Measurements from ENCODE around the gene CYB5R4.
"Not testable (repeated sequence)": the region's sequence is repeated elsewhere in the genome, so short reads cannot be mapped to it uniquely, and the experiment has no call there.

The CYB5R4 gene

GRCh38 chr6:83889621-83890020, 30.1 kb downstream of the CYB5R4 start:
- H3K4me1 ChIP-seq (ENCODE audit: insufficient read depth, low read length): peaks cover 4% of the 10 kb centered on the region; the same call in 1 of the 2 replicates
- H3K4me3 ChIP-seq (ENCODE audit: low read length): no peak overlapping the region
- no peaks in the 10 kb centered on the region for H3K36me3 ChIP-seq (ENCODE audit: insufficient read depth, low read depth, low read length)
- H3K27ac ChIP-seq (ENCODE audit: low read length): no peak overlapping the region
- H3K9me3 ChIP-seq (ENCODE audit: insufficient read depth, low read depth, low read length): no peaks in the 10 kb centered on the region
- no peak overlapping the region for H3K9ac ChIP-seq (ENCODE audit: low read depth, low read length)
- H3K27me3 ChIP-seq (ENCODE audit: insufficient read depth, low read length): no peaks in the 10 kb centered on the region

GRCh38 chr6:83890520-83890919, 31.0 kb downstream of the CYB5R4 start:
- no peak overlapping the region for H3K27ac ChIP-seq (ENCODE audit: low read length)
- H3K9ac ChIP-seq (ENCODE audit: low read depth, low read length): no peak overlapping the region
- H3K27me3 ChIP-seq (ENCODE audit: insufficient read depth, low read length): no peaks in the 10 kb centered on the region
- H3K4me1 ChIP-seq (ENCODE audit: insufficient read depth, low read length): peaks cover 4% of the 10 kb centered on the region; the same call in 1 of the 2 replicates
- no peaks in the 10 kb centered on the region for H3K9me3 ChIP-seq (ENCODE audit: insufficient read depth, low read depth, low read length)
- no peaks in the 10 kb centered on the region for H3K36me3 ChIP-seq (ENCODE audit: insufficient read depth, low read depth, low read length)
- H3K4me3 ChIP-seq (ENCODE audit: low read length): no peak overlapping the region

GRCh38 chr6:83891586-83891985, 32.1 kb downstream of the CYB5R4 start:
- Histone ChIP-seq H3K4me3 (ENCODE audit: low read length) (no peak overlapping the region), H3K27ac (ENCODE audit: low read length) (no peak overlapping the region), H3K27me3 (ENCODE audit: insufficient read depth, low read length) (no peaks in the 10 kb centered on the region), H3K36me3 (ENCODE audit: insufficient read depth, low read depth, low read length) (no peaks in the 10 kb centered on the region), H3K9me3 (ENCODE audit: insufficient read depth, low read depth, low read length) (no peaks in the 10 kb centered on the region), H3K4me1 (ENCODE audit: insufficient read depth, low read length) (peaks cover 4% of the 10 kb centered on the region; the same call in 1 of the 2 replicates), H3K9ac (ENCODE audit: low read depth, low read length) (no peak overlapping the region)

- Histone ChIP-seq H3K4me3 (ENCODE audit: low read length) (no peak overlapping the region), H3K27me3 (ENCODE audit: insufficient read depth, low read length) (no peaks in the 10 kb centered on the region), H3K36me3 (ENCODE audit: insufficient read depth, low read depth, low read length) (no peaks in the 10 kb centered on the region), H3K4me1 (ENCODE audit: insufficient read depth, low read length) (peaks cover 4% of the 10 kb centered on the region; the same call in 1 of the 2 replicates), H3K27ac (ENCODE audit: low read length) (no peak overlapping the region), H3K9me3 (ENCODE audit: insufficient read depth, low read depth, low read length) (no peaks in the 10 kb centered on the region), H3K9ac (ENCODE audit: low read depth, low read length) (no peak overlapping the region)
These were observed 33.5 kb downstream of the CYB5R4 start for GRCh38 chr6:83893024-83893423.

- H3K27me3 ChIP-seq (ENCODE audit: insufficient read depth, low read length); H3K9ac ChIP-seq (ENCODE audit: low read depth, low read length); H3K4me3 ChIP-seq (ENCODE audit: low read length); H3K9me3 ChIP-seq (ENCODE audit: insufficient read depth, low read depth, low read length); H3K4me1 ChIP-seq (ENCODE audit: insufficient read depth, low read length); H3K36me3 ChIP-seq (ENCODE audit: insufficient read depth, low read depth, low read length); H3K27ac ChIP-seq (ENCODE audit: low read length): not testable (repeated sequence)
These were observed 37.6 kb downstream of the CYB5R4 start for GRCh38 chr6:83897094-83897493.

GRCh38 chr6:83901624-83902023, 42.1 kb downstream of the CYB5R4 start:
- Histone ChIP-seq H3K4me1 (ENCODE audit: insufficient read depth, low read length) (no peaks in the 10 kb centered on the region), H3K27ac (ENCODE audit: low read length) (no peak overlapping the region), H3K9ac (ENCODE audit: low read depth, low read length) (no peak overlapping the region), H3K27me3 (ENCODE audit: insufficient read depth, low read length) (no peaks in the 10 kb centered on the region), H3K36me3 (ENCODE audit: insufficient read depth, low read depth, low read length) (no peaks in the 10 kb centered on the region), H3K4me3 (ENCODE audit: low read length) (no peak overlapping the region), H3K9me3 (ENCODE audit: insufficient read depth, low read depth, low read length) (no peaks in the 10 kb centered on the region)

- H3K27me3 ChIP-seq (ENCODE audit: insufficient read depth, low read length): no peaks in the 10 kb centered on the region
- no peak overlapping the region for H3K4me3 ChIP-seq (ENCODE audit: low read length)
- no peaks in the 10 kb centered on the region for H3K36me3 ChIP-seq (ENCODE audit: insufficient read depth, low read depth, low read length)
- no peaks in the 10 kb centered on the region for H3K9me3 ChIP-seq (ENCODE audit: insufficient read depth, low read depth, low read length)
- H3K4me1 ChIP-seq (ENCODE audit: insufficient read depth, low read length): peaks cover 7% of the 10 kb centered on the region
- no peak overlapping the region for H3K27ac ChIP-seq (ENCODE audit: low read length)
- no peak overlapping the region for H3K9ac ChIP-seq (ENCODE audit: low read depth, low read length)
These were observed 44.9 kb downstream of the CYB5R4 start for GRCh38 chr6:83904395-83904794.

- H3K9ac ChIP-seq (ENCODE audit: low read depth, low read length): no peak overlapping the region
- no peaks in the 10 kb centered on the region for H3K27me3 ChIP-seq (ENCODE audit: insufficient read depth, low read length)
- H3K36me3 ChIP-seq (ENCODE audit: insufficient read depth, low read depth, low read length): no peaks in the 10 kb centered on the region
- no peaks in the 10 kb centered on the region for H3K9me3 ChIP-seq (ENCODE audit: insufficient read depth, low read depth, low read length)
- peaks cover 17% of the 10 kb centered on the region for H3K4me1 ChIP-seq (ENCODE audit: insufficient read depth, low read length)
- H3K4me3 ChIP-seq (ENCODE audit: low read length): no peak overlapping the region
- H3K27ac ChIP-seq (ENCODE audit: low read length): no peak overlapping the region
These were observed 46.2 kb downstream of the CYB5R4 start for GRCh38 chr6:83905648-83906047.

- not testable (repeated sequence) for H3K27me3 ChIP-seq (ENCODE audit: insufficient read depth, low read length); H3K9ac ChIP-seq (ENCODE audit: low read depth, low read length); H3K9me3 ChIP-seq (ENCODE audit: insufficient read depth, low read depth, low read length); H3K4me3 ChIP-seq (ENCODE audit: low read length); H3K27ac ChIP-seq (ENCODE audit: low read length); H3K36me3 ChIP-seq (ENCODE audit: insufficient read depth, low read depth, low read length)
- peaks cover 21% of the 10 kb centered on the region for H3K4me1 ChIP-seq (ENCODE audit: insufficient read depth, low read length)
These were observed 48.3 kb downstream of the CYB5R4 start for GRCh38 chr6:83907623-83908390.

GRCh38 chr6:83908813-83909212, 49.3 kb downstream of the CYB5R4 start:
- Histone ChIP-seq H3K9ac (ENCODE audit: low read depth, low read length) (no peak overlapping the region), H3K4me1 (ENCODE audit: insufficient read depth, low read length) (peaks cover 28% of the 10 kb centered on the region), H3K36me3 (ENCODE audit: insufficient read depth, low read depth, low read length) (no peaks in the 10 kb centered on the region), H3K9me3 (ENCODE audit: insufficient read depth, low read depth, low read length) (no peaks in the 10 kb centered on the region), H3K27ac (ENCODE audit: low read length) (no peak overlapping the region), H3K4me3 (ENCODE audit: low read length) (no peak overlapping the region), H3K27me3 (ENCODE audit: insufficient read depth, low read length) (no peaks in the 10 kb centered on the region)

- Histone ChIP-seq H3K27me3 (ENCODE audit: insufficient read depth, low read length) (no peaks in the 10 kb centered on the region), H3K4me3 (ENCODE audit: low read length) (no peak overlapping the region), H3K9me3 (ENCODE audit: insufficient read depth, low read depth, low read length) (no peaks in the 10 kb centered on the region), H3K4me1 (ENCODE audit: insufficient read depth, low read length) (peaks cover 28% of the 10 kb centered on the region), H3K36me3 (ENCODE audit: insufficient read depth, low read depth, low read length) (no peaks in the 10 kb centered on the region), H3K27ac (ENCODE audit: low read length) (no peak overlapping the region), H3K9ac (ENCODE audit: low read depth, low read length) (no peak overlapping the region)
These were observed 51.8 kb downstream of the CYB5R4 start for GRCh38 chr6:83911278-83911677.

- no peaks in the 10 kb centered on the region for H3K9me3 ChIP-seq (ENCODE audit: insufficient read depth, low read depth, low read length)
- no peak overlapping the region for H3K9ac ChIP-seq (ENCODE audit: low read depth, low read length)
- H3K27me3 ChIP-seq (ENCODE audit: insufficient read depth, low read length): no peaks in the 10 kb centered on the region
These were observed 55.5 kb downstream of the CYB5R4 start for GRCh38 chr6:83914953-83915352.

More at GRCh38 chr6:83914953-83915352, 55.5 kb downstream of the CYB5R4 start:
- Histone ChIP-seq H3K27ac (ENCODE audit: low read length) (no peak overlapping the region), H3K4me1 (ENCODE audit: insufficient read depth, low read length) (peaks cover 16% of the 10 kb centered on the region; the same call in 1 of the 2 replicates), H3K4me3 (ENCODE audit: low read length) (no peak overlapping the region), H3K36me3 (ENCODE audit: insufficient read depth, low read depth, low read length) (no peaks in the 10 kb centered on the region)

All from iPS-20b (cell line).